Pancreas (tissue), 10 donors: Measurements from ENCODE around the gene SKA2. TPM values are rescaled to one million over a fixed set of nuclear protein-coding genes. Genes with fewer than 3 reads are reported as not detected.

Experiments used
- ATAC-seq, 4 donors: fragments of 200-7000 bp; cut with Tn5 transposase; one replicate each; pipeline versions ENCODE4 v1.8.0 to v1.9.1; 2020; ENCODE audit warnings: mild to moderate bottlenecking in 4 of 4, moderate library complexity in 4 of 4
- DNase-seq, 6 donors: peaks; one replicate each; pipeline ENCODE4 v3.0.0-alpha.2; 2020
- FAIRE-seq: peaks from 2 replicates; lab custom pipeline; 2012; peaks lifted over from hg19 to GRCh38; lab: Jason Lieb, UNC
- H3K27ac ChIP-seq, 4 donors: fragments of 200-600 bp; sonication (generic); 1 replicate in 3 of 4; 2 replicates in 1 of 4; pipeline versions ENCODE4 v1.5.0 to v1.8.0; 2020
- H3K27me3 ChIP-seq, 4 donors: fragments of 200-600 bp; one replicate each; pipeline ENCODE4 v1.8.0; 2021
- H3K36me3 ChIP-seq, 3 donors: fragments of 200-600 bp; sonication (generic) in 1 of 3; one replicate each; pipeline versions ENCODE4 v1.5.0 to v1.8.0; 2020 to 2021
- H3K4me1 ChIP-seq, 3 donors: fragments of 200-600 bp; one replicate each; pipeline ENCODE4 v1.8.0; 2021
- H3K4me3 ChIP-seq, 4 donors: fragments of 200-600 bp; sonication (generic) in 2 of 4; one replicate each; pipeline versions ENCODE4 v1.5.0 to v1.8.0; 2020 to 2021
- H3K9me3 ChIP-seq, 4 donors: fragments of 200-600 bp; one replicate each; pipeline ENCODE4 v1.8.0; 2021
- WGBS, 2 donors: extraction: QIAGEN DNeasy Blood & Tissue Kit; methylation state at CpG; one replicate each; pipeline ENCODE4 v1.1.7; 2013; 5-methylcytosine and 5-hydroxymethylcytosine counted together
- intact Hi-C, 3 donors: fragments of 100-400 bp; cut with DNase I; formaldehyde crosslinking; loops; one replicate each; pipeline versions ENCODE4 v1.11.1 to v1.14.2; 2022
- microRNA-seq, 2 donors: library from miRNA; unstranded; fragments of <30 nt; microRNA quantifications; one replicate each; pipeline versions ENCODE4 to v1.1.0, GENCODE V29; 2019 to 2020
- polyA plus RNA-seq, 2 donors: library from polyadenylated mRNA; stranded (reverse); fragments of 200-250 nt; gene quantifications; one replicate each; pipeline ENCODE4 v1.2.3, GENCODE V29; 2013
- total RNA-seq, 6 donors: library from RNA; stranded (reverse); fragmentation: NEBNext Ultra II Directional in 4 of 6; extraction: Animal tissue kit (Norgen Biotek cat#: 25700) in 4 of 6; gene quantifications; one replicate each; pipeline versions ENCODE4 v1.2.1 to v1.2.4, GENCODE V29; 2021 to 2023
- TF ChIP-seq, protein P1 (sequence below), 4 donors: fragments of 200-600 bp; sonication (generic) in 3 of 4; IDR thresholded peaks; one replicate each; pipeline versions ENCODE4 v1.5.0 to v1.8.0; 2021; ENCODE audit warnings: antibody characterized with exemption in 4 of 4
- donor health status: healthy with polysubstance abuse.
- donor health status: DM: no; HTN: no; CAD: no; lungs with moderate emphysema.
- donor health status: DM: no; HTN: no; CAD: no.
- donor health status: control.
- donor health status: control.
- donor health status: Bipolar disorder and iron deficiency.
- donor health status: DM: yes; HTN: yes; CAD: no.
- donor health status: DM: no; HTN: no; CAD: no.
- donor health status: DM: no; HTN: no; CAD: no.
- donor health status: DM: yes; HTN: yes; CAD: no.

SKA2 gene
- total and polyA plus RNA-seq, 8 donors, result 7.6 to 19.5 (median 12.4) TPM

DNA sequence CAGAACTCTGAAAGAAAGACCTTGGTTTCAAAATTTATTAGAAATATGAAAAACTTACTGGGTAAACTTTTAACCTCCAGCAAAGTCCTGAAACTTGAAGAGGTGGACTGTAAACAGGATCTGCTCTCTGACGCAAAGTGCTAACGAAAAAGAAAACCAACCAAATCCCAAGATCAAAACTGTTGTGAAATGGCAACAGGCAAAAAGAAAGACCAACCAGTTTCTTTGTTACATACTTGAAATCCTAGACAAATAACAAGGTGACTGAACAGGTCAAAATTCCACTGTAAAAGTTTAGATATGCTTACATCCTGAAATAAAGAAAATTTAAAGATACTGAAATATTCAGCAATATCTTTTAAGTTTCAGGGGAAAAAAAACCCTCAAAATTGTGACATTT, 92.5 kb downstream of the SKA2 start:
- intact Hi-C loops, result no loop called here
- Histone ChIP-seq H3K9me3 (no peaks in the 10 kb centered on the region), H3K27ac (no peak overlapping the region), H3K36me3 (peaks cover 0 to 11% (median 0%) of the 10 kb centered on the region in 3 donors), H3K4me1 (no peaks in the 10 kb centered on the region), H3K27me3 (no peaks in the 10 kb centered on the region), H3K4me3 (no peak overlapping the region)
- DNase-seq (no peak), ATAC-seq (no peak), FAIRE-seq (no peak)
- TF ChIP-seq, protein P1, sequence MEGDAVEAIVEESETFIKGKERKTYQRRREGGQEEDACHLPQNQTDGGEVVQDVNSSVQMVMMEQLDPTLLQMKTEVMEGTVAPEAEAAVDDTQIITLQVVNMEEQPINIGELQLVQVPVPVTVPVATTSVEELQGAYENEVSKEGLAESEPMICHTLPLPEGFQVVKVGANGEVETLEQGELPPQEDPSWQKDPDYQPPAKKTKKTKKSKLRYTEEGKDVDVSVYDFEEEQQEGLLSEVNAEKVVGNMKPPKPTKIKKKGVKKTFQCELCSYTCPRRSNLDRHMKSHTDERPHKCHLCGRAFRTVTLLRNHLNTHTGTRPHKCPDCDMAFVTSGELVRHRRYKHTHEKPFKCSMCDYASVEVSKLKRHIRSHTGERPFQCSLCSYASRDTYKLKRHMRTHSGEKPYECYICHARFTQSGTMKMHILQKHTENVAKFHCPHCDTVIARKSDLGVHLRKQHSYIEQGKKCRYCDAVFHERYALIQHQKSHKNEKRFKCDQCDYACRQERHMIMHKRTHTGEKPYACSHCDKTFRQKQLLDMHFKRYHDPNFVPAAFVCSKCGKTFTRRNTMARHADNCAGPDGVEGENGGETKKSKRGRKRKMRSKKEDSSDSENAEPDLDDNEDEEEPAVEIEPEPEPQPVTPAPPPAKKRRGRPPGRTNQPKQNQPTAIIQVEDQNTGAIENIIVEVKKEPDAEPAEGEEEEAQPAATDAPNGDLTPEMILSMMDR (IDR thresholded peaks at IDR 0.05), result no peak
- WGBS, 2 donors, result 95 to 98% methylated on average over 2 of the region's 2 CpGs

Small RNA genes lying within 50 kb of the gene (microRNA-seq; reads per million reads assigned to microRNA genes)
- gene MIR301A, result 55.7 to 146 reads per million in 2 donors
- gene MIR454, result 353 to 1,125 reads per million in 2 donors

Other genes with a start within 250 kb of the SKA2 start
- 10 to 100 TPM in 2 of 6 donors, 1 to 10 TPM in 4; 4.2 to 11.6 (median 6.6) TPM for gene TRIM37, start 48.3 kb downstream of the SKA2 start, total RNA-seq
- 1 to 10 TPM; 3.9 to 7.8 TPM for gene TRIM37, start 48.3 kb downstream of the SKA2 start, polyA plus RNA-seq
- 1 to 10 TPM in 2 of 6 donors, under 1 TPM in 4; 0.35 to 1.5 (median 0.81) TPM for gene PRR11, start 560 bp upstream of the SKA2 start, total RNA-seq
- under 1 TPM; 0.08 to 0.40 TPM for gene PRR11, start 560 bp upstream of the SKA2 start, polyA plus RNA-seq
- 1 to 10 TPM; 3.0 to 6.4 (median 4.2) TPM for gene SMG8, start 54.8 kb upstream of the SKA2 start, total RNA-seq
- 1 to 10 TPM; 1.2 to 3.4 TPM for gene SMG8, start 54.8 kb upstream of the SKA2 start, polyA plus RNA-seq
- 1 to 10 TPM in 4 of 6 donors, under 1 TPM in 2; 0.60 to 2.4 (median 1.4) TPM for gene GDPD1, start 65.3 kb upstream of the SKA2 start, total RNA-seq
- 1 to 10 TPM in 1 of 2 donors, under 1 TPM in 1; 0.53 to 1.2 TPM for gene GDPD1, start 65.3 kb upstream of the SKA2 start, polyA plus RNA-seq
- 10 to 100 TPM in 5 of 6 donors, 1 to 10 TPM in 1; 9.1 to 28.7 (median 13.6) TPM for gene YPEL2, start 176.5 kb upstream of the SKA2 start, total RNA-seq
- 1 to 10 TPM; 6.7 to 8.7 TPM for gene YPEL2, start 176.5 kb upstream of the SKA2 start, polyA plus RNA-seq